KOPT-K1 (cell line): Measurements from ENCODE around the gene OR13C2.
"Not testable (repeated sequence)": the region's sequence is repeated elsewhere in the genome, so short reads cannot be mapped to it uniquely, and the experiment has no call there.

Experiments used
- H3K27ac ChIP-seq: fragments of 200-600 bp; sonication (generic); 2 replicates; pipeline ENCODE4 v1.5.1; 2016; ENCODE audit warnings: antibody characterized with exemption, mild to moderate bottlenecking, low read depth, low read length; ENCODE audit not compliant: poor library complexity, severe bottlenecking
- H3K36me3 ChIP-seq: fragments of 200-600 bp; sonication (generic); 2 replicates; pipeline ENCODE4 v1.5.1; 2017; ENCODE audit warnings: antibody characterized with exemption, mild to moderate bottlenecking, low read length, moderate library complexity; ENCODE audit not compliant: insufficient read depth
- H3K9me3 ChIP-seq: fragments of 200-600 bp; sonication (generic); 2 replicates; pipeline ENCODE4 v1.5.1; 2017; ENCODE audit warnings: antibody characterized with exemption, low read length, mild to moderate bottlenecking; ENCODE audit not compliant: insufficient read depth, poor library complexity, severe bottlenecking

OR13C2 gene

GRCh38 chr9:104605527-104605926 is at the start of gene OR13C2:
Gene OR13C2 (minus strand): TSS chr9:104605627. CDS start chr9:104605627, 0 bp downstream.
- not testable (repeated sequence) for H3K27ac ChIP-seq, H3K9me3 ChIP-seq, H3K36me3 ChIP-seq

- no peaks in the 10 kb centered on the region for H3K36me3 ChIP-seq
- no peaks in the 10 kb centered on the region for H3K9me3 ChIP-seq
- H3K27ac ChIP-seq = no peak overlapping the region
Observed at GRCh38 chr9:104635456-104635855, 30.0 kb upstream of the OR13C2 start.

- no peaks in the 10 kb centered on the region for H3K9me3 ChIP-seq
- H3K27ac ChIP-seq = no peak overlapping the region
- H3K36me3 ChIP-seq = no peaks in the 10 kb centered on the region
Observed at GRCh38 chr9:104633976-104634520, 28.6 kb upstream of the OR13C2 start.

- H3K27ac ChIP-seq, H3K9me3 ChIP-seq, H3K36me3 ChIP-seq: not testable (repeated sequence)
Observed at GRCh38 chr9:104625964-104626363, 20.5 kb upstream of the OR13C2 start.

GRCh38 chr9:104618104-104618503 is 12.7 kb upstream of the OR13C2 start, which contains the start of gene OR13C9:
Gene OR13C9 (minus strand): TSS chr9:104618204. CDS start chr9:104618204, 0 bp downstream.
- Histone ChIP-seq H3K36me3 (no peaks in the 10 kb centered on the region), H3K27ac (no peak within 1 kb of the TSS), H3K9me3 (no peaks in the 10 kb centered on the region)

- no peaks in the 10 kb centered on the region for H3K36me3 ChIP-seq
- no peaks in the 10 kb centered on the region for H3K9me3 ChIP-seq
- no peak overlapping the region for H3K27ac ChIP-seq
Observed at GRCh38 chr9:104617418-104617817, 12.0 kb upstream of the OR13C2 start.

- no peaks in the 10 kb centered on the region for H3K36me3 ChIP-seq
- no peaks in the 10 kb centered on the region for H3K9me3 ChIP-seq
- H3K27ac ChIP-seq = no peak overlapping the region
Observed at GRCh38 chr9:104611213-104611612, 5.8 kb upstream of the OR13C2 start.

GRCh38 chr9:104608336-104608735 is 2.9 kb upstream of the OR13C2 start:
- no peak overlapping the region for H3K27ac ChIP-seq
- no peaks in the 10 kb centered on the region for H3K9me3 ChIP-seq
- no peaks in the 10 kb centered on the region for H3K36me3 ChIP-seq

GRCh38 chr9:104606152-104606551 is 725 bp upstream of the OR13C2 start:
- Histone ChIP-seq H3K27ac (no peak overlapping the region), H3K36me3 (no peaks in the 10 kb centered on the region), H3K9me3 (no peaks in the 10 kb centered on the region)

GRCh38 chr9:104604801-104605200 is 626 bp downstream of the OR13C2 start:
- no peaks in the 10 kb centered on the region for H3K9me3 ChIP-seq
- H3K36me3 ChIP-seq = no peaks in the 10 kb centered on the region
- no peak overlapping the region for H3K27ac ChIP-seq

- not testable (repeated sequence) for H3K27ac ChIP-seq, H3K9me3 ChIP-seq
Observed at GRCh38 chr9:104599313-104599712, 6.1 kb downstream of the OR13C2 start, which contains the start of gene OR13C5. Gene OR13C5 (minus strand): TSS chr9:104599413. CDS start chr9:104599413, 0 bp downstream.

GRCh38 chr9:104598749-104599148 is 6.7 kb downstream of the OR13C2 start:
- H3K27ac ChIP-seq, H3K36me3 ChIP-seq, H3K9me3 ChIP-seq: not testable (repeated sequence)

More at GRCh38 chr9:104599313-104599712, 6.1 kb downstream of the OR13C2 start, which contains the start of gene OR13C5:
- H3K36me3 ChIP-seq = not testable (repeated sequence)

- no peaks in the 10 kb centered on the region for H3K36me3 ChIP-seq
- no peak overlapping the region for H3K27ac ChIP-seq
- H3K9me3 ChIP-seq = no peaks in the 10 kb centered on the region
Observed at GRCh38 chr9:104589626-104590025, 15.8 kb downstream of the OR13C2 start.

- H3K9me3 ChIP-seq = no peaks in the 10 kb centered on the region
- H3K27ac ChIP-seq = no peak overlapping the region
- no peaks in the 10 kb centered on the region for H3K36me3 ChIP-seq
Observed at GRCh38 chr9:104586496-104587180, 18.8 kb downstream of the OR13C2 start.

- Histone ChIP-seq H3K27ac (no peak overlapping the region), H3K36me3 (no peaks in the 10 kb centered on the region), H3K9me3 (no peaks in the 10 kb centered on the region)
Observed at GRCh38 chr9:104580562-104580961, 24.9 kb downstream of the OR13C2 start.

GRCh38 chr9:104577263-104577662 is 28.2 kb downstream of the OR13C2 start:
- Histone ChIP-seq H3K9me3 (no peaks in the 10 kb centered on the region), H3K36me3 (no peaks in the 10 kb centered on the region), H3K27ac (no peak overlapping the region)
